ENCODE data around the gene WDR5.

The WDR5 gene

DNA sequence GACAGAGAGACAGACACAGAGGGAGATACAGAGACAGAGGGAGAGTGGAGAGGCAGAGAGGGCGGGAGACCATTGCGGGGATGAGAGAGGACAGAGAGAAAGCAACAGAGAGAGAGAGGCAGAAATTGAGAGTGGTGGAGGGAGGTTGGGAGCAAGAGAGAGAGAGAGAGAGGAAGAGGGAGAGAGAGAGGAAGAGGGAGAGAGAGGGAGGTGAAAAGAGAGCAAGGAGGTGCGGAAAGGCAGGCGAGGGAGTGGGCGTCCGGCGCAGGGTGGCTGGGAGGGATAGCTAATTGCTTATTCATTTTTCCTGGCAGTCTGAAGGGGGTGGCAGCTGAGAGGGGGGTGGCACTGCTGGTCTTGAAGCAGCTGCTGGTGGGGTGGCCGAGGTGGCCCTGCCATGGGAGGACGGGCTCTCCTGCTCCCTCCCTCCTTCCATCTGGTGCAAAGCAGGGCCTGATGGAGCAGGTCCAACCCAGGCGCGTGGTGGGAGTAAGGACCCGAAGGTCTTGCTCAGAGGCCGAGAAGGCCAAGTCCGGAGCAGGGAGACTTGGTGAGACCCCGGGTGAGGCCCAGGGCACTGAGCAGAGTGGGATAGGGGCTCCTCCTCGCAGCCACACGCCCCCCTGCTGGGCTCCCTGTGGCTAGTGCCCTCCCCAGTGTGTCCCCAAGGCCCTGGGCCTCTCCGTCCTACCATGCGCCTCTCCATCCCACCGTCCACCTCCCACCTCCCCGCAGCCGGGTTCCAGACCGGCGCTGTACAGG lies 53.8 kb downstream of the WDR5 start:
- no peak for DNase-seq

- no peak for DNase-seq
Measured at GRCh38 chr9:134190232-134191121, 54.6 kb downstream of the WDR5 start.

- no peak for DNase-seq
Measured at GRCh38 chr9:134191455-134192209, 55.8 kb downstream of the WDR5 start.

DNA sequence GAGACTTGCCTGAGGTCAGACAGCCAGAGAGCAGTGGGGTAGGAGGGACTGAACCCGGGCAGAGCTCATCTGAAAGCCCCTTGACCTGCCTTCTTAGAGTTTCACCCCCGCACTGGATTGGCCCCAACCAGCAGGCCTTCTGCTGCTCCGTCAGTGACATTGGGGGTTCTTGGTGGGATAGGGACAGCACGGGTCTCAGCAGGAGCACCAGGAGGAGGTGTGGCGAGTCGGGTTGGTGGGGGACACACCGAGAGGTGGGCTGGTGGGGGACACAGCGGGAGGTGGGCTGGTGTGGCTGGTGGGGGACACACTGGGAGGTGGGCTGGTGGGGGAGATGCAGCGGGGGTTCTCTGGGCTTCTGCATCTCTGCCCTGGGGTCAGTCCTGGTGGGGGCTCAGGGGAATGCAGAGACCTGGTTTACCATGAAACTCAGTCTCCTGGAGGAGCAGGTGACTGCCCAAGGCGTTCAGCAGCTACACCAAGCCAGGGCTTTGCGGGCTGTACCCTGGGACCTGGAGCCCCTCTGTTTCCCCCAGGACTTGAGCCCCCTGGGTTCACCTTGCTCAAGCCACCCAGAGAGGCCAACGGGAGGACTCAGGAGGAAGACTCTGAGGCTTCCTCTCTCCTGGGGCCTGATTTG lies 56.5 kb downstream of the WDR5 start:
- no peak for DNase-seq

- DNase-seq: no peak
Measured at GRCh38 chr9:134192951-134193731, 57.3 kb downstream of the WDR5 start.

GRCh38 chr9:134193912-134194535 lies 58.1 kb downstream of the WDR5 start:
- DNase-seq: no peak

GRCh38 chr9:134195558-134195957 lies 59.7 kb downstream of the WDR5 start:
- no peak for DNase-seq

DNA sequence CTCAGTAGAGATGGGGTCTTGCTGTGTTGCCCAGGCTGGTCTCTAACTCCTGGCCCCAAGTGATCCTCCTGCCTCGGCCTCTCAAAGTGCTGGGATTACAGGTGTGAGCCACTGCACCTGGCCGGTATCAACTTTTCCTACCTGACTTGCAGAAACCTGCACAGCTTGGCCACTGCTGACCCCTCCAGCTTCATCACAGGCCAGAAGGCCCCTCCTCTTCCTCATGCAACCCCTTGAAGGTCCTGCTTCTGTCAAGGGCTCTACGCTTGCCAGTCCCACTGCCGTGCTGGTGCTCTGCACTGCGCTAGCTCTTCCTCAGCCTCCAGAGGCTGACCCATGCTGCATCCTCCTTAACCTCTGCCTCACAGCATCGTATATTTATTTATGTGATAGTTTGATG lies 61.0 kb downstream of the WDR5 start:
- no peak for DNase-seq

DNA sequence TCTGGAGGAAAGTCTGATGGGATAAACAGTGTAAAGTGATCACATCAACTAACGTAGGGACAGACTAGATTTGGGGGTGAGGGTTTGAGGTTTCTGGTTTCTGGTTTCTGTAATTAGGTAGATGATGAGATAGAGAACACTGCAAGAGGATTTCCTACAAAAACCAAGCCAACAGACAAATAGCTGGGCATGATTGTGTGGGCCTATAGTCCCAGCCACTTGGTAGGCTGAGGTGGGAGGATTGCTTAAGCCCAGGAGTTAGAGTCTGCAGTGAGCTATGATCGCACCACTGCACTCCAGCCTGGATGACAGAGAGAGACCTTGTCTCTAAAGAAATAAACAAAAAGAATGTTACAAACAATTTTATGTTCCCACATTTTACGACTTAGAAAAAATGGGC lies 62.9 kb downstream of the WDR5 start:
- no peak for DNase-seq

DNA sequence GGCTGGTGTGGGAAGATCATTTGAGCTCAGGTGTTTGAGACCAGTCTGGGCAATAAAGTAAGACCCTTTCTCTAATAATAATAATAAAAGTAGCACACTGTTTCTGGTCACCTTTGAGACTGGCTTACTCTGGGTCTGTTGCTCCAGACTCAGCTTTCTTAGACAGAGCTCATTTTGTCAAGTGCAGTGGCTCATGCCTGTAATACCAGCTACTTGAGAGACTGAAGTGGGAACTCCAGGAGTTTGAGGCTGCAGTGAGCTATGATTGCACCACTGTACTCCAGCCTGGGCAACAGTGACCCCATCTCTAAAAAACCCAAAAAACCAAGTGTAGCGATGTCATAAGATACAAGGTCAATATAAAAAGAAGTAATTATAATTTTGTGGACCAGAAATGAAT lies 64.8 kb downstream of the WDR5 start:
- DNase-seq: no peak

- DNase-seq: no peak
Measured at GRCh38 chr9:134203224-134203623, 67.3 kb downstream of the WDR5 start.

- no peak for DNase-seq
Measured at GRCh38 chr9:134204041-134204440, 68.2 kb downstream of the WDR5 start.

- no peak for DNase-seq
Measured at GRCh38 chr9:134204991-134205578, 69.2 kb downstream of the WDR5 start.

DNA sequence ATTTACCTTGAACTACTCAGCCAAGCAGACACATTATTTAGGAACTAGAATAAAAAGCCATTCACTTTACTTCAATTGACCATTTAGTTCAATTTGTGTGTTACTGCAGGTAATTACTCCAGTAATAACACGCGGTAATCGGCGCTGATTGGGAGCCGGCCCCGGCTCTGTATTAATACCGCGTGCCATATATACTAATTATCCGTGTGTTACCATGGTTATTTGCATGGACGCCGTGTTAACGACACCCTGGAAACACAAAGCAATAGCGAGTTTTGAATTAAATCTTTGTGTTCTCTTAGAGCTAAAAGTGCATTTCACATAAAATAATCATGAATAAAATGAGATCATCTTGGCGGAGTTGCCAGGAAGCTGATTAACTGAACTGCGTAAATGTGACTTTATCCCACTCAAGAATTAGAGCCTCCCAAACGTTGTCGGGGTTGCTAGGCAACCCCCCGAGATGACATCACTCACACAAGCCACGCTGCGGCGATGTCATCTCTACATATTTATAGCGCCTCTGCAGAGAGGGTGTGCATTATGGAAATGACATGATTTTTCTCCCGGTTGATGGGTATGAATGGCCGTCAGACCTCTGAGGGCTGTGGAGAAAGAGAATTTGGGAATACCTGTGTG lies 69.9 kb downstream of the WDR5 start:
- no peak for DNase-seq

- no peak for DNase-seq
Measured at GRCh38 chr9:134206311-134207300, 70.7 kb downstream of the WDR5 start.

- DNase-seq: no peak
Measured at GRCh38 chr9:134208310-134208841, 72.5 kb downstream of the WDR5 start.

GRCh38 chr9:134208981-134209725 lies 73.3 kb downstream of the WDR5 start:
- DNase-seq: no peak
